GM19035 (cell line): Measurements from ENCODE around the gene EFNA3.

Experiments
- ATAC-seq: cut with Tn5 transposase; IDR thresholded peaks from one replicate; pipeline ENCODE4 v1.9.1; 2021; ENCODE audit not compliant: unreplicated experiment

EFNA3 gene

GRCh38 chr1:155078469-155079209, at the start of gene EFNA3:
Gene EFNA3, plus strand, starts transcription at chr1:155078837. Its CDS starts 105 bp downstream, at chr1:155078942.
- ATAC-seq, result no peak

- no peak for ATAC-seq
Measured at GRCh38 chr1:155029513-155030242, 49.0 kb upstream of the EFNA3 start.

- ATAC-seq, result no peak
Measured at GRCh38 chr1:155030243-155030795, 48.3 kb upstream of the EFNA3 start.

- ATAC-seq, result no peak
Measured at GRCh38 chr1:155030899-155031298, 47.7 kb upstream of the EFNA3 start.

GRCh38 chr1:155032886-155033285, 45.8 kb upstream of the EFNA3 start:
- no peak for ATAC-seq

- ATAC-seq, result no peak
Measured at GRCh38 chr1:155033524-155033923, 45.1 kb upstream of the EFNA3 start, which contains the start of the genes DCST1 and DCST2. Gene DCST1, plus strand, starts transcription at chr1:155033824. Its CDS starts 213 bp downstream, at chr1:155034037. Gene DCST2, minus strand, starts transcription at chr1:155033781. Its CDS starts 80 bp downstream, at chr1:155033701.

GRCh38 chr1:155034318-155035208, 44.1 kb upstream of the EFNA3 start:
- no peak for ATAC-seq

GRCh38 chr1:155035936-155036335, 42.7 kb upstream of the EFNA3 start:
- ATAC-seq, result no peak

- no peak for ATAC-seq
Measured at GRCh38 chr1:155037043-155037442, 41.6 kb upstream of the EFNA3 start.

GRCh38 chr1:155037851-155038441, 40.7 kb upstream of the EFNA3 start:
- no peak for ATAC-seq

GRCh38 chr1:155038602-155039307, 39.9 kb upstream of the EFNA3 start:
- ATAC-seq, result no peak

GRCh38 chr1:155039308-155039669, 39.3 kb upstream of the EFNA3 start:
- no peak for ATAC-seq

GRCh38 chr1:155040358-155041093, 38.1 kb upstream of the EFNA3 start:
- ATAC-seq, result no peak

- ATAC-seq, result no peak
Measured at GRCh38 chr1:155042789-155043188, 35.8 kb upstream of the EFNA3 start.

- no peak for ATAC-seq
Measured at GRCh38 chr1:155043301-155043702, 35.3 kb upstream of the EFNA3 start.

- no peak for ATAC-seq
Measured at GRCh38 chr1:155043793-155044192, 34.8 kb upstream of the EFNA3 start.

- ATAC-seq, result no peak
Measured at GRCh38 chr1:155044365-155044764, 34.3 kb upstream of the EFNA3 start.

GRCh38 chr1:155044812-155045657, 33.6 kb upstream of the EFNA3 start:
- ATAC-seq, result no peak
